HepG2 (cell line): ENCODE measurements around the gene TBC1D16. TPM values are rescaled to one million over a fixed set of nuclear protein-coding genes. Genes with fewer than 3 reads are reported as not detected.
A peak's percentile ranks its signal among the peaks of the same experiment; 100 is the strongest.

Experiments
- ARHGAP35 ChIP-seq: sonication (generic); formaldehyde crosslinking; IDR thresholded peaks from 2 replicates; pipeline ENCODE4 v1.9.0; 2022; ENCODE audit warnings: mild to moderate bottlenecking, inconsistent platforms, moderate library complexity, missing genetic modification reagents, borderline replicate concordance
- ASH2L ChIP-seq: fragments of 300-600, 200-600 bp; sonication (generic); IDR thresholded peaks from 2 replicates; pipeline ENCODE4 v1.7.0; 2017; ENCODE audit warnings: low read depth, mild to moderate bottlenecking, moderate library complexity, mixed read lengths, low read length; ENCODE audit not compliant: insufficient read length
- ATF3 ChIP-seq: sonication (generic); formaldehyde crosslinking; IDR thresholded peaks from 2 replicates; pipeline ENCODE4 v1.4.0; 2020; ENCODE audit warnings: missing genetic modification reagents
- ATRX ChIP-seq: sonication (generic); formaldehyde crosslinking; IDR thresholded peaks from 2 replicates; pipeline ENCODE4 v1.4.0; 2020; ENCODE audit warnings: missing genetic modification reagents, borderline replicate concordance
- CBX5 ChIP-seq: sonication (generic); formaldehyde crosslinking; IDR thresholded peaks from 2 replicates; pipeline ENCODE4 v1.4.0; 2020; ENCODE audit warnings: missing genetic modification reagents, borderline replicate concordance
- CEBPB ChIP-seq: IDR thresholded peaks from 2 replicates; pipeline ENCODE4 v1.6.1; 2011; ENCODE audit warnings: low read depth, low read length, improper control_type of control experiment, borderline replicate concordance
- FOSL2 ChIP-seq: sonication (generic); formaldehyde crosslinking; IDR thresholded peaks from 2 replicates; pipeline ENCODE4 v1.4.0; 2020; ENCODE audit warnings: missing genetic modification reagents
- GATAD2A ChIP-seq: IDR thresholded peaks from 2 replicates; pipeline ENCODE4 v1.6.1; 2016
- HNF1B ChIP-seq: sonication (generic); formaldehyde crosslinking; IDR thresholded peaks from 2 replicates; pipeline ENCODE4 v1.5.1; 2020; ENCODE audit warnings: mild to moderate bottlenecking, moderate library complexity, missing genetic modification reagents
- KAT2B ChIP-seq: fragments of 150-350 bp; IDR thresholded peaks from 2 replicates; pipeline ENCODE4 v1.6.1; 2014; ENCODE audit warnings: low read depth, low read length, borderline replicate concordance
- KLF12 ChIP-seq: sonication (generic); formaldehyde crosslinking; IDR thresholded peaks from 2 replicates; pipeline ENCODE4 v1.4.0; 2020; ENCODE audit warnings: missing genetic modification reagents, borderline replicate concordance
- KLF16 ChIP-seq, 2 experiments: sonication (generic) in 1 of 2; formaldehyde crosslinking in 1 of 2; IDR thresholded peaks; 2 replicates each; pipeline versions ENCODE4 v1.6.1 to v1.8.0; 2016 to 2023; ENCODE audit warnings: missing genetic modification reagents in 2 of 2, missing compliant biosample characterization in 1 of 2
- KMT2A ChIP-seq: sonication (generic); formaldehyde crosslinking; IDR thresholded peaks from 2 replicates; pipeline ENCODE4 v1.4.0; 2020; ENCODE audit warnings: missing genetic modification reagents
- MTA1 ChIP-seq: sonication (generic); formaldehyde crosslinking; IDR thresholded peaks from 2 replicates; pipeline ENCODE4 v1.4.0; 2020; ENCODE audit warnings: missing genetic modification reagents, mild to moderate bottlenecking, borderline replicate concordance
- NFYC ChIP-seq: IDR thresholded peaks from 2 replicates; pipeline ENCODE4 v1.6.1; 2016; ENCODE audit warnings: missing genetic modification reagents, missing compliant biosample characterization
- RXRB ChIP-seq: IDR thresholded peaks from 2 replicates; pipeline ENCODE4 v1.6.1; 2016; ENCODE audit warnings: borderline replicate concordance, missing genetic modification reagents, missing compliant biosample characterization
- SIX4 ChIP-seq: sonication (generic); formaldehyde crosslinking; IDR thresholded peaks from 2 replicates; pipeline ENCODE4 v1.4.0; 2020; ENCODE audit warnings: missing genetic modification reagents
- ZFP62 ChIP-seq: sonication (generic); formaldehyde crosslinking; IDR thresholded peaks from 2 replicates; pipeline ENCODE4 v1.4.0; 2020; ENCODE audit warnings: missing genetic modification reagents
- ZNF160 ChIP-seq: sonication (generic); formaldehyde crosslinking; IDR thresholded peaks from 2 replicates; pipeline ENCODE4 v1.8.0; 2022; ENCODE audit warnings: mild to moderate bottlenecking, inconsistent platforms, missing genetic modification reagents
- ZNF296 ChIP-seq: sonication (generic); formaldehyde crosslinking; conservative IDR thresholded peaks from 2 replicates; pipeline ENCODE4 v1.5.0; 2020; ENCODE audit warnings: mild to moderate bottlenecking, missing genetic modification reagents
- ZNF335 ChIP-seq: sonication (generic); formaldehyde crosslinking; IDR thresholded peaks from 2 replicates; pipeline ENCODE4 v1.4.0; 2020; ENCODE audit warnings: missing genetic modification reagents
- ZNF441 ChIP-seq: sonication (generic); formaldehyde crosslinking; IDR thresholded peaks from 2 replicates; pipeline ENCODE4 v1.7.0; 2021; ENCODE audit warnings: missing genetic modification reagents, borderline replicate concordance
- ZNF569 ChIP-seq: sonication (generic); formaldehyde crosslinking; IDR thresholded peaks from 2 replicates; pipeline ENCODE4 v1.5.0; 2020; ENCODE audit warnings: mild to moderate bottlenecking, missing genetic modification reagents, moderate library complexity, borderline replicate concordance
- ZNF773 ChIP-seq: sonication (generic); formaldehyde crosslinking; IDR thresholded peaks from 2 replicates; pipeline ENCODE4 v1.4.0; 2020; ENCODE audit warnings: missing genetic modification reagents, borderline replicate concordance
- polyA plus RNA-seq, 8 experiments: library from polyadenylated mRNA; depleted of rRNA in 3 of 8; stranded (reverse) in 7 of 8; unstranded in 1 of 8; fragments of >200 nt; fragmentation: Illumina TruSeq in 4 of 8; extraction: Trizol in 4 of 8; gene quantifications; 2 replicates each; pipeline versions ENCODE4 v1.2.1 to v1.2.3, GENCODE V29; 2011 to 2016; ENCODE audit warnings: low read depth in 4 of 8, missing spikeins in 1 of 8, mixed read lengths in 1 of 8; ENCODE audit not compliant: insufficient read depth in 1 of 8
- total RNA-seq, 5 experiments: library from RNA; depleted of rRNA; stranded (reverse); fragments of >200 nt; fragmentation: Illumina TruSeq; extraction: Trizol; gene quantifications; 2 replicates each; pipeline ENCODE4 v1.2.3, GENCODE V29; 2016; ENCODE audit warnings: low read depth in 1 of 5
- TF ChIP-seq, protein P1 (sequence below): IDR thresholded peaks from 2 replicates; pipeline ENCODE4 v1.6.1; 2012; ENCODE audit warnings: inconsistent platforms
- TF ChIP-seq, protein P2 (sequence below): IDR thresholded peaks from 2 replicates; pipeline ENCODE4 v1.6.1; 2016; ENCODE audit warnings: missing compliant biosample characterization, missing genetic modification reagents, borderline replicate concordance

The TBC1D16 gene
- total and polyA plus RNA-seq, 2 of the 13 experiments (the other 11 are each of a cell fraction or from before 2014, with no cell fraction given): 14.9 to 24.9 TPM

DNA sequence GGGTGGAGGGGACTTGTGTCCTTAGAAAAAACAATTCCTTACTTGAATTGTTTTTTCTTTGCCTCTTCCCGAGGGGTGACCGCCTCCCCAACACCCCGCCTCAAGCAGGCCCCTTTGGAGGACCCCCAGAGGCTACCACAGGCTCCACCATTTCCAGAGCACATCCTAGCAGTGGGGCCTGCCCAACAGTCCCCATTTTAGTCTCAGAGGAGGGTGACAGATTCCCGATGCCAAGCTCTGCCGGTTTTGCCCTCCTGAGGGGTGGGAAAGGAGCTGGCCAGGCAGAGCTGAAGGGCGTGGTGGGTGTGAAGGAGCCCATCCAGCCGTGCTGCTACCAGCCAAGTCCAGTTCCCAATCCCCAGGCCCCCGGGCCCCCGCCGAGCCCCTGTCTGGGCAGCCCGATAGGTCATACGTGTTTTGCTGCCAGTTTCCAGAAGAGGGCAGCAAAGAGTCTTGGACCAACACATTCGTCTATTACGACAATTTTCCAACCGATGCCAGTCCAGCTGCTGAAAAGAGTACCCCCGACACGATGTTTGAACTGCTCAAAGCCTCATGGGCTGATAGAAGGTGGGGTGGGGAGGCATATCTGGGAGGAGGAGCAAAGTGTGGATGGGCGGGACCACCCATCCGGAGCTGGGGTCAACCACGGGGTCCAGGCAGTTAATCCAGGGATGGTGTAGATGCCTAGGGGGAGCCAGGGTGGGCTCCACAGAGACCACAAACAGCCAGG, 46.9 kb upstream of the TBC1D16 start (continued):
- TF ChIP-seq HNF1B (CRISPR knock-in tag): peak; percentile 75
- no peak for TF ChIP-seq ZNF441
- TF ChIP-seq KLF16 (CRISPR knock-in tag; IDR thresholded peaks at IDR 0.05): no peak
- peak; percentile 15; the same call in 1 of the 2 replicates for TF ChIP-seq FOSL2 (CRISPR knock-in tag)
- TF ChIP-seq, protein P1, sequence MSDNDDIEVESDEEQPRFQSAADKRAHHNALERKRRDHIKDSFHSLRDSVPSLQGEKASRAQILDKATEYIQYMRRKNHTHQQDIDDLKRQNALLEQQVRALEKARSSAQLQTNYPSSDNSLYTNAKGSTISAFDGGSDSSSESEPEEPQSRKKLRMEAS: peak; percentile 16; the same call in 1 of the 2 replicates
- no peak for TF ChIP-seq ZFP62 (CRISPR knock-in tag)
- peak; percentile 34 for TF ChIP-seq ASH2L
- 0 out of 2 replicates have a peak, but pooled peaks have one; percentile 16 for TF ChIP-seq NFYC
- TF ChIP-seq, protein P2, sequence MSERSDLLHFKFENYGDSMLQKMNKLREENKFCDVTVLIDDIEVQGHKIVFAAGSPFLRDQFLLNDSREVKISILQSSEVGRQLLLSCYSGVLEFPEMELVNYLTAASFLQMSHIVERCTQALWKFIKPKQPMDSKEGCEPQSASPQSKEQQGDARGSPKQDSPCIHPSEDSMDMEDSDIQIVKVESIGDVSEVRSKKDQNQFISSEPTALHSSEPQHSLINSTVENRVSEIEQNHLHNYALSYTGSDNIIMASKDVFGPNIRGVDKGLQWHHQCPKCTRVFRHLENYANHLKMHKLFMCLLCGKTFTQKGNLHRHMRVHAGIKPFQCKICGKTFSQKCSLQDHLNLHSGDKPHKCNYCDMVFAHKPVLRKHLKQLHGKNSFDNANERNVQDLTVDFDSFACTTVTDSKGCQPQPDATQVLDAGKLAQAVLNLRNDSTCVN (CRISPR knock-in tag): 0 out of 2 replicates have a peak, but pooled peaks have one; percentile 4
- no peak for TF ChIP-seq SIX4 (CRISPR knock-in tag)
- TF ChIP-seq ZNF569 (CRISPR knock-in tag): no peak
- TF ChIP-seq ZNF773 (CRISPR knock-in tag): no peak
- TF ChIP-seq ZNF296: no peak
- TF ChIP-seq MTA1 (CRISPR knock-in tag): peak; percentile 43; the same call in 1 of the 2 replicates
- TF ChIP-seq ATRX (CRISPR knock-in tag): no peak
- no peak for TF ChIP-seq ARHGAP35 (CRISPR knock-in tag)
- no peak for TF ChIP-seq CBX5 (CRISPR knock-in tag)
- peak; percentile 44; the same call in 1 of the 2 replicates for TF ChIP-seq GATAD2A (CRISPR knock-in tag)
- TF ChIP-seq KLF12 (CRISPR knock-in tag): no peak
- peak; percentile 28; the same call in 1 of the 2 replicates for TF ChIP-seq RXRB (CRISPR knock-in tag)
- no peak for TF ChIP-seq CEBPB
- no peak for TF ChIP-seq ZNF335
- 0 out of 2 replicates have a peak, but pooled peaks have one; percentile 29 for TF ChIP-seq ATF3 (CRISPR knock-in tag)
- TF ChIP-seq KMT2A: 0 out of 2 replicates have a peak, but pooled peaks have one; percentile 27
- TF ChIP-seq ZNF160 (CRISPR knock-in tag): 0 out of 2 replicates have a peak, but pooled peaks have one; percentile 43
- TF ChIP-seq KAT2B: no peak
